Left lung (tissue), 10 donors: Measurements from ENCODE around the gene KPNB1. TPM values are rescaled to one million over a fixed set of nuclear protein-coding genes. Genes with fewer than 3 reads are reported as not detected.

Source experiments
- ATAC-seq: fragments of 200-7000 bp; cut with Tn5 transposase; one replicate; pipeline ENCODE4 v1.9.1; 2020; ENCODE audit warnings: moderate library complexity
- DNase-seq, 4 donors: peaks; one replicate each; pipeline ENCODE4 v3.0.0-alpha.2; 2013 to 2020
- H3K27ac ChIP-seq, 2 donors: fragments of 200-600 bp; sonication (generic) in 1 of 2; one replicate each; pipeline versions ENCODE4 v1.5.0 to v1.8.0; 2020 to 2021
- H3K27me3 ChIP-seq, 2 donors: fragments of 200-600 bp; sonication (generic) in 1 of 2; one replicate each; pipeline versions ENCODE4 v1.5.0 to v1.8.0; 2020 to 2021
- H3K36me3 ChIP-seq, 2 donors: fragments of 200-600 bp; sonication (generic) in 1 of 2; one replicate each; pipeline versions ENCODE4 v1.5.0 to v1.8.0; 2020 to 2021
- H3K4me1 ChIP-seq, 2 donors: fragments of 200-600 bp; one replicate each; pipeline ENCODE4 v1.8.0; 2021
- H3K4me3 ChIP-seq, 2 donors: fragments of 200-600 bp; sonication (generic) in 1 of 2; one replicate each; pipeline versions ENCODE4 v1.5.0 to v1.8.0; 2020 to 2021; ENCODE audit warnings: mild to moderate bottlenecking in 1 of 2
- H3K9me3 ChIP-seq, 2 donors: fragments of 200-600 bp; sonication (generic) in 1 of 2; one replicate each; pipeline versions ENCODE4 v1.5.0 to v1.8.0; 2020 to 2021
- CTCF ChIP-seq, 2 donors: fragments of 200-600 bp; sonication (generic) in 1 of 2; IDR thresholded peaks; one replicate each; pipeline versions ENCODE4 v1.5.0 to v1.8.0; 2021; ENCODE audit warnings: antibody characterized with exemption in 2 of 2
- intact Hi-C, 2 donors: fragments of 100-400 bp; cut with DNase I; formaldehyde crosslinking; loops; one replicate each; pipeline versions ENCODE4 v1.11.2 to v1.14.2; 2022
- polyA plus RNA-seq, 6 donors: library from polyadenylated mRNA; unstranded; fragments of 120-200 nt; gene quantifications; one replicate each; pipeline ENCODE4 v1.2.1, GENCODE V29; 2013; ENCODE audit not compliant: insufficient read length in 6 of 6
- total RNA-seq, 2 donors: library from RNA; stranded (reverse); fragmentation: NEBNext Ultra II Directional; extraction: Animal tissue kit (Norgen Biotek cat#: 25700); gene quantifications; one replicate each; pipeline ENCODE4 v1.2.1, GENCODE V29; 2021
- donor health status: DM: no; HTN: yes; CAD: no.
- donor health status: DM: no; HTN: no; CAD: no.

Gene KPNB1
- total and polyA plus RNA-seq, 8 donors: 195 to 305 (median 248) TPM

- Histone ChIP-seq H3K4me1 (peaks cover 0 to 13% of the 10 kb centered on the region in 2 donors), H3K4me3 (no peak overlapping the region), H3K36me3 (peaks cover 0 to 26% of the 10 kb centered on the region in 2 donors), H3K27me3 (peaks cover 0 to 54% of the 10 kb centered on the region in 2 donors), H3K9me3 (no peaks in the 10 kb centered on the region), H3K27ac (no peak overlapping the region)
- DNase-seq (no peak), ATAC-seq (no peak)
- no peak for TF ChIP-seq CTCF (IDR thresholded peaks at IDR 0.05)
- intact Hi-C loops: no loop called here
Observed at GRCh38 chr17:47713980-47714700, 64.4 kb downstream of the KPNB1 start.

DNA sequence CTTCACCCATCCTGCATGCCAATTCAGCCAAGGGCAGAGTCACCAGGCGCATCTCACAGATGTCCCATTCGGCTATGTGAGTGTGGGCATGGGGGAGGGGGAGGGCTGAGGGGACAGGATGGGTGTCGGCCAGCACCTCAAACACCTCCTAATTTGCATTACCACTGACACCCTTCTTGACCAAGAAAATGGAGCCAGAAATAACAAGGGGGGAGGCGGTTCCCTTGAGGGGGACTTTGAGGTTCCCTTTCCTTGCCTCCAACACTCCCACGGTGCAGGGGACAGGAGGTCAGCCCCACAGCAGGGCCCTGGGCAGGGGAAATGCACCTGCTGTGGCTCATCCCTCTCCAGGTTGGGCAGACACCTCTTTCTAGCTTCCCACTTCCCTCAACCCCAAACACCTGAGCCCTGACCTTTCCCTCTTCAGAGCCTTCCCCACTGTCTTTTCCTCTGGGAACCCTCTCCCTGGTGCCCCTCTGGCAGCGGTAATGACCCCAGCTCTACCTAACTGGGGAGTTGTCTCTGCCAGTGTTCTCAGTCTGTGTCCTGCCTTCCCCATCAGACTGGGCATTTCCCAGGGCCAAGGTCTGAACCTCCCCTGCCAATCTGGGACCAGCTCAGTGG, 65.2 kb downstream of the KPNB1 start:
- Histone ChIP-seq H3K27me3 (peaks cover 0 to 62% of the 10 kb centered on the region in 2 donors), H3K4me1 (peaks cover 0 to 20% of the 10 kb centered on the region in 2 donors), H3K4me3 (no peak overlapping the region), H3K27ac (no peak overlapping the region), H3K36me3 (peaks cover 0 to 19% of the 10 kb centered on the region in 2 donors), H3K9me3 (no peaks in the 10 kb centered on the region)
- TF ChIP-seq CTCF (IDR thresholded peaks at IDR 0.05): no peak
- no peak for DNase-seq
- no peak for ATAC-seq
- intact Hi-C loops: no loop called here

DNA sequence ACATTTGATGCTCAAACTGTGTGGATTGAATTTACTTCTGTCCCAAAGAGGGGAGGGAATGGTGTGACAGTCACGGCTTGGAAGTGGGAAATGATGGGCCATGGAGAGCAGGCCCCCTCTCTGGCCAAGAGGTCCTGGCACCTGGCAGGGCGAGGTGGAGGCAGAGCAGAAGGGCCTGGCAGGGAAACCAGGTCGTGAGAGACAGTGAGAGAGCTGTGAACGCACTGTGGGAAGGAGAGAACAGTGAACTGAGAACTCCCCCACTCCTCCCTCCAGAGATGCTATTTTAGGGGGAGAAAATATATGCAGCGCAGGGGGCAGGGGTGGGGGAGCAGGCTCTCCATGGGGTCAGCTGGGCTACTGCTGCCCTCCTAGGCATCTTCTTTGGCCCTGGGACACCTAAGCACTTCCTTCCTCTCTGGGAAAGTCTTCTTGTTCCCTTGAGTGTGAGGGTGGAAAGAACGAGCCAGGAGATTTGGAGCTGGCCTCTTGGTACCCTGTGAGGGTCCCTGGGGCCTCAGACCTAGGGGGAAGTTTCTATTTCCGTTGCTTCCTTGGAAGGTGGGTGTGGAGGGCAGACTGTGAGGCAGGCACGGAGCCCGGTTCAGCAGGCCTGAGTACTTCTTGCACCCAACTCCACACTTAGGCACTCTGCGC, 66.1 kb downstream of the KPNB1 start:
- H3K27me3 ChIP-seq: peaks cover 8 to 71% of the 10 kb centered on the region in 2 donors
- H3K4me3 ChIP-seq: no peak overlapping the region
- H3K9me3 ChIP-seq: no peaks in the 10 kb centered on the region
- no peak overlapping the region for H3K27ac ChIP-seq
- no peak for DNase-seq
- intact Hi-C loops: no loop called here
- ATAC-seq: no peak
- peaks cover 0 to 10% of the 10 kb centered on the region in 2 donors for H3K36me3 ChIP-seq
- no peak for TF ChIP-seq CTCF (IDR thresholded peaks at IDR 0.05)
- peaks cover 0 to 27% of the 10 kb centered on the region in 2 donors for H3K4me1 ChIP-seq

DNA sequence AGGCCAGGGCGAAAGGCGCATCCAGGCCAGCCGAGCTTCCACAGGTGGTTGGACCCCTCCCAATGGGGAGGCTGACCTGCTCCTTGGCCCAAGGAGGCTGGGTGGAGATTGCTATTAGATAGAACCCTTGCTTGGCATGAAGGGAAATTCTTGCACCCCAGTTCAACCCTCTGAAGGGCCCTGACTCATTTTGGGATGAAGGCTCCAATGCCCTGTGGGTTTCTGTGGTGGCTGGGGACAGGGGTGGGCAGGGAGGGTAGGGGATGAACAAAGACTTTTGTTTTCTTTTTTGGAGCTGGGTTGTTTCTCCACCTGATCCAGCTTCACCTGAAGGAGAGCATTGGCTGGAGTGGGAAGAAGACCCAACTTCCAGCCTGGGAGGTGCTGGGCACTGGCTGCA, 66.7 kb downstream of the KPNB1 start:
- Histone ChIP-seq H3K4me1 (peaks cover 0 to 33% of the 10 kb centered on the region in 2 donors), H3K27ac (no peak overlapping the region), H3K27me3 (peaks cover 13 to 77% of the 10 kb centered on the region in 2 donors), H3K4me3 (no peak overlapping the region), H3K9me3 (no peaks in the 10 kb centered on the region), H3K36me3 (peaks cover 0 to 4% of the 10 kb centered on the region in 2 donors)
- intact Hi-C loops: no loop called here
- TF ChIP-seq CTCF (IDR thresholded peaks at IDR 0.05): no peak
- ATAC-seq (no peak), DNase-seq (no peak)

DNA sequence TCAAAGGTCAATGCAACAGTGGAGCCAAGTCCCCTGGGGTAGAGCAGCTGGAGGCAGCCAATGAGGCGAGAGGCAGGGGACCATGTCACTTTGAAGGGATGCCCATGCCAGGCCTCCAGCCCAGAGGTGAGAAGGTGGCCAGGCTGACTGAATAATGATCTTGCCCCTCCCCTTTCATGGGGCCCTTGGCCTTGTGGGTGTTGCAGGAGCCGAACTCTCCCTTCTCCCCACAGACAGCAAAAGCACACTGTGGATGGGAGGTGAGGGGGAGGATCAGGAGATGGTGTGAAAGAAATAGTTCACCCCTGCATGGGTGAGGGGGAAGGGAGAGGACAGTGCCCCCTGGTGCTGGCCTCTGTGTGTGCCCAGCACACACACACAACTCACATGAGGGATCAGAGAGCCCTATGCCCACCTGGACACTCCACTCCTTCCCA, 67.6 kb downstream of the KPNB1 start:
- H3K9me3 ChIP-seq: no peaks in the 10 kb centered on the region
- ATAC-seq (peak; percentile 13), DNase-seq (no peak)
- no peaks in the 10 kb centered on the region for H3K36me3 ChIP-seq
- no peak overlapping the region for H3K27ac ChIP-seq
- TF ChIP-seq CTCF (IDR thresholded peaks at IDR 0.05): peak in 1 of 2 donors; percentile 23
- H3K4me3 ChIP-seq: no peak overlapping the region
- H3K27me3 ChIP-seq: peaks cover 22 to 80% of the 10 kb centered on the region in 2 donors
- intact Hi-C loops: no loop called here
- H3K4me1 ChIP-seq: peaks cover 0 to 39% of the 10 kb centered on the region in 2 donors
